ENCODE measurements around the gene ABHD2. TPM values are rescaled to one million over a fixed set of nuclear protein-coding genes. Genes with fewer than 3 reads are reported as not detected.

ABHD2 gene
- total RNA-seq, 2 donors from 2014 or later = 100 to 112 TPM

DNA sequence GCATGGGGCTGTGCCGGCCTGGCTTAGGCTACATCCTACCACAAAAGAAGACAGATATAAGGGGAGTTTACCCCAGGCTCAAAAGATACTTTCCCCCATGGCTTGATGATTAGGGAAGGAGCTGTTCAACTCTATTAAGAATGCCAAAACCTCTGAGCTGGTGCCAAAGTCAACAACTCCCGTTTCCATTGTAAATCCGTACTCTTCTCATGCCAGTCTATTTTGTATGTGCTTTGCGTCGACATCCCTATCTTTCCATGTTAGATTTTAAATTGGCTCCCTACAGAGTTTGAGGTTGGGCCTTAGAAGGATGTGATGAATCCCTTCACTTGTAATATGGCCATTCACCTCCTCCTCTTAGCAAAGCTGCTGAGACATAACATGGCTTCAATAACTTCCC, 86.2 kb downstream of the ABHD2 start:
- DNase-seq (no peak), ATAC-seq (no peak)
- intact Hi-C loops (cut with DNase I, micrococcal nuclease) = loop anchor here in 1 of 2 donors (10.0 kb wide), 2 partner anchors 240 to 270 kb away; no protein-coding TSS in a partner anchor

DNA sequence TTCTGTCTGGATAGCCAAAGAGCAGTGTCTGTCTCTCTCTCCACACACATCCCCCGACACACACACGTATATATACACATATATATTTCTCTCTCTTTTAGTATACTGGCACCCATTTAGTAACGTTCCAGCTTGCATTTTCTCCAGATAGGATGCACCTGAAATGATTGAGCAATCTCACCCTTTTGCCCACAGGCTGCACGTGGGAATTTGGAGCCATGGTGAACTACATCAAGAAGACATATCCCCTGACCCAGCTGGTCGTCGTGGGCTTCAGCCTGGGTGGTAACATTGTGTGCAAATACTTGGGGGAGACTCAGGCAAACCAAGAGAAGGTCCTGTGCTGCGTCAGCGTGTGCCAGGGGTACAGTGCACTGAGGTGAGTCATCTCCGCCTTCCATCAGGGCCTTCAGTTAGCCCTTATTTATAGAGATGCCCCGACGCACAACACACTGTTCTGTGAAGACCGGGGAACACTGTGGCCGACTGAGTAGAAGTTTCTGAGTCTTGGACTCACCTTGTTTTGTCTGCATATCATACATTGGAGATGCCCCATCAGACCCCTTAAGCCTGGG, 87.4 kb downstream of the ABHD2 start:
- DNase-seq = no peak
- intact Hi-C loops (cut with DNase I, micrococcal nuclease) = loop anchor here in 1 of 2 donors (2.0 to 10.0 kb wide), 3 partner anchors 119 to 271 kb away; no protein-coding TSS in a partner anchor
- no peak for ATAC-seq

DNA sequence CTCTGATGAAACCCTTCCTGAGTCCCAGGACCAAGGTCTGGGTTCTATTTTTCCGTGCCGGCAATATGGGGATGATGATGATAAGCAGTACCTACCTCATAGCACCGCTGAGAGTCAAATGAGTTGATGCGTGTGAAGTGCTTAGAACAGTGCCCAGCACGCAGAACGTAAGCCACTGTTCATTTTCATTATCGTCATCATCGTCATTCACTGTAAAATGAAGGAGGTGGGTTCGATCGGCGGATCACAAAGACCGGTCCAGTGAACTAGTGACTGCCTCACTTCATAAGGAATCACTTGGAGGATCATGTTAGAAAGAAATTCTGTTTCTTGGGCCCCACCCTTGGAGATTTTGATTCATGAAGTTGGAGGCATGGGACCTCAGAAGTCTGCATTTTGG, 88.9 kb downstream of the ABHD2 start:
- intact Hi-C loops (cut with DNase I, micrococcal nuclease) = loop anchor here in 1 of 2 donors (2.0 to 10.0 kb wide), 3 partner anchors 120 to 272 kb away; no protein-coding TSS in a partner anchor
- ATAC-seq = no peak

DNA sequence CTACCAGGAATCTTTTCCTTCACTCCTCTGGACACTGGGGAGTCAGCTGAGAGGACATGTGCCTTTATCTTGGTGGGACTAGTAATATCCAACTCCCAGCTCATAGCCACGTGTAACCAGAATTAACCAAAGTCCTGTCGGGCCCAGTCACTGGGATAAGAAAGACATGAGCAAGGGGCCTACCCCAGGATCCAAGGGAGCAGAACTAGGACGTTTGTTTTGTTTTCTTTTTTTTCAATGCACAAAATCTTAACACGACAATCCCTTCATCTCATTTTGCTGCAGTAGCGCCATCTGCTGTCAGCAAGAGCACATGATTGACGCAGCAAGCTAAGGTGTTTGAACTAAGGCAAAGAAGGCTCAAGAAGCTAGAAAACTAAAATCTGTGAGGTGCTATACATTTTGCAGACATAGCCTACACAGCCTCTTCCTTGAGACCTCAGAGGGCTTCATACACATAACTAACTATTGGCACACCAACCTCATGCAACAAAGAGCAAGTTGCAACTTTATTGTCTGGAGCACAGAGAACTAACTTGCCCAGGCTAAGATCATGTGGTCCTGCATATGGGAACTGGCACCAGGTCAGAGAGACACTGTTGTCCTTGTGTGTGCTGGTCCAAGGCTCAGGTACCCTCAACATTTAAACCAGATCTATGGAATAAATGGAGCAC, 89.5 kb downstream of the ABHD2 start:
- intact Hi-C loops (cut with DNase I, micrococcal nuclease) = loop anchor here in 1 of 2 donors (2.0 to 10.0 kb wide), 3 partner anchors 121 to 273 kb away; no protein-coding TSS in a partner anchor
- peak; percentile 67 for ATAC-seq
- peak; percentile 34 to 69 for DNase-seq

More for the DNA sequence above, 88.9 kb downstream of the ABHD2 start:
- no peak for DNase-seq

DNA sequence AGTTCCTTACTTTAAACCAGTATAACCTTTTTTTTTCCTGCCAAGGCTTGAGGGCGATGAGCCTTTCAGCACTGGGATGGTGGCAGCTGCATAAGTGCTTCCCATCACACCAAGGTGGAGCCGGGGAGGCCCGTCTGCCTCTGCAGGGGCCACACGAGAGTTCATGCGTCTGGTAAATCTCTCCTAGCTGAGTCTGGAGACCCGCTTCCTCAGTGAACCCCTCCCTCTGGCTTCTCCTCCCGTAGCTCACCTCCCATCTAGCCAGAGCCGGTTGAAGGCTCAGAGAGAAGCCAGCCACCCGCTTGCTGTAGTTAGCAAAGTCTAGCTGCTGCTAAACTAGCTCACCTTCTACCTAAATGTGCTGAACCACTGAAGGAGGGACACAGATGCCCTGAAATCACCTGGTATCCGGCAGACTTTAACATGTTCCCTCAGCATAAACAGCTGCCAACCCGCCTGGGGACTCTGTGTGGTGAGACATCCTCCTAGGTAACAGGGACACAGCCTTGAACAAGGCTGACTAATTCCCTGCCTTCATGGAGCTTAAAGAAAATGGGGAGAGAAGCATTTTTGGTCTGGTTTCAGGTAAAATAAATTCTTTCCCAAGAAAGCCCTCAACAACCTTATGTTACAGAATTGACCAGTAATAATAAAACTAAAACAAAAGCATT, 90.2 kb downstream of the ABHD2 start:
- intact Hi-C loops (cut with DNase I, micrococcal nuclease) = loop anchor here in 1 of 2 donors (10.0 kb wide), 2 partner anchors 244 to 274 kb away; no protein-coding TSS in a partner anchor
- DNase-seq = no peak
- ATAC-seq = no peak

DNA sequence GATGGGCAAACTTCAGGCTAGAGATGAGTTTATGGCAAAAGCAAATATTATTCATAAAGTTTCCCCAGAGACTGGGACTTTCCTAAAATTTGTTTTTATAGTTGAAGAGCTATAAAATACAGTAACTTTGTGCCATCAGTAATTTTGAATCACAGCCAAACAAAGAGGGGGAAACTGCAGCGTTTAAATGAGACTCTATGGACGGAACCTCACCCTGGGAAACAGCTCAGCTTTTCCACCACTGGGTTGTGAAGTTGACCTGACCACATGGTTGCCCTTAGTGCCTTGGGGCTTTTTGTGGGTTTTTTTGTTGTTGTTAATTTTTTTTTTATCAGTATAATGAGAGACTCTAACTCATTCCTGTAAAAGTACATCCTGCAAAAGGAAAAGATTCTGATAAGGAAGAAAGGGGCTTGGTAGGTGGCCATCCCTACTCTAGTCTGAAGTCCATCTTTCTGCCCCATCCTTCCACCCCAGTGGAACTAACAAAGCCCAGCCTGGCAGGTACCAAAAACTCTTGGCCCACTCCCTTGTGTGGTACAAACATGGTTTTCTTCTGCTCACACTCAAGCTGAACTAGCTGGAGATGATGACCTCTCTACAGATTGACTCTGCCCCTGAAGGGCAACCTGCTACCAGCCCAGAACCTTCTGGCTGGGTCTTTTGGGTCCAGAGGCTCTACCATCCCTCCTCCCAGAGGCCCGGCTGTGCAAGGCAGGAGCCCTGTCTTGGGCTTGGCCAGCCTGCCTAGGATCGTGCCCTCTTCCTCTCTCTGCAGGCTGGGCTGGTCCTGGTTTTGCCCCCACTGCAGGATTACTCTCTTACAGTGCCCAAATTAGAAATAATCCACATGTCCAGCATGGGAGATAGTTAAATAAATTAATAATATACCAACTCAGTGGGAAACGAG, 92.0 kb downstream of the ABHD2 start:
- intact Hi-C loops (cut with DNase I, micrococcal nuclease) = loop anchor here (10.0 kb wide), 3 partner anchors 125 to 275 kb away; no protein-coding TSS in a partner anchor
- DNase-seq (no peak), ATAC-seq (no peak)

DNA sequence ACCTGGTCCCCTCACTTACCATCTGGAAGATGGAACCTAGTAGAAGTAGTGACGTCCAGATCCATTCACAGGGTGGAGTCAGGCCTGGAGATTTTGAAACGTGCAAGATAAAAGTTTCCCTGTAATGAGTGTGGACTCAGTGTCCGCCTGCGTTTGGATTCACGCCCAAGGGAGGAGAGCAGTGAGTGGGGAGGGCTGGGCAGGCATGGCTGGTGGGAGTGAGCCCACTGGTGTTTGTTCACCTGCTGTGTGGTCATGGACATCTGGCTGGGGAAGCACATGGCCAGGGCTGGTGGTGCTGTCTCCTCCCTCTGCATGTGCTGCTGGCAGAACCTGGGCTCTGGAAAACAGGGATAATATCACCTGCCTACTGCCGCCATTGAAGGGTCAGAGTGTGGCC, 96.1 kb downstream of the ABHD2 start:
- DNase-seq (no peak), ATAC-seq (peak; percentile 77)
- intact Hi-C loops (cut with DNase I, micrococcal nuclease) = loop anchor here in 1 of 2 donors (10.0 kb wide), 1 partner anchor 130 kb away; no protein-coding TSS in a partner anchor

DNA sequence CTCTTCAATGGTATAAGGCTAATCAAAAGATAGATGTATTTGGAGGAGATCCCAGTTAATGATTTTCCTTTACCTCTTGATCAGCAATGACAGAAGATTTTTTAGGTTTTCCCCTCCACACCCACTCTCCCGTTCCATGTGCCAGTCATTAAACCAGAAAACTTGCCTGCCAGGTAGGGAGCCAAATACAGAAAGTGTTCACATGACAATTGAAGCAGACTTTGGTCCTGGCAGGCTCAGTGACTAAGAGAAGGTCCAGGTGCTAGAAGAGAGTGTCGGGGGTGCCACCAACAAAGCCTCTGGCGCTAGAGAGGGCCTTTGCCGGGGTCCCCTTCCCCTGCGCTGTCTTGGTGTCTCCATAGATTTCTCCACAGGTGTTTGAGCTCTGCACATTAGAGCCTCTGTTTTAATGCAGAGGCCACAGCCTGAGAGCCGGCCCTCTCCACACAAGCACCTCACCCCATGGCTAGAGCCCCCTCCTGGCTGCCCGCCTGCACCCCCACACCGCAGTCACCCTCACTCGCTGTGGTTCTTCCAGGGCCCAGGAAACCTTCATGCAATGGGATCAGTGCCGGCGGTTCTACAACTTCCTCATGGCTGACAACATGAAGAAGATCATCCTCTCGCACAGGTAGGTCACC, 96.8 kb downstream of the ABHD2 start:
- DNase-seq (no peak), ATAC-seq (peak; percentile 32)
- intact Hi-C loops (cut with DNase I, micrococcal nuclease) = loop anchor here in 1 of 2 donors (10.0 kb wide), 1 partner anchor 130 kb away; no protein-coding TSS in a partner anchor

DNA sequence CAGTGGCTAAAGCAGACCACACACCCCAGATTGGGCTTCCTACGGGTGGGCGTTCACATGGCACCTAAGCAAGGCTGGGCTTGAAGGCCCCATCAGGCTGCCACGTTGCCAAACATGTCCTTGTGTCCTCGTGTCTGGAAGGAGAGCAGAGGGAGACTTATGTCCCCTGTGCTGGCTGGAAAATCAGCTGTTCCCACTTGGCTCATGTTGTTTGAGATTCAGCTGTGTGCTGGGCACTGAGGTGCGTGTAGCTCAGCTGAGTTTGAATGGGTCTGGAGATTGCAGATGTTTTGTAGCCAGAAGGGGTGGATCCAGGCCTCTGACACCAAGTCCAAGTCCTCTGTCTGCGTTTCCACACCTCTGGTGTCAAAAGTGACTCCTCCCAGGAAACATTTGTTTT, 98.5 kb downstream of the ABHD2 start:
- ATAC-seq (no peak), DNase-seq (no peak)
- intact Hi-C loops (cut with DNase I, micrococcal nuclease) = loop anchor here in 1 of 2 donors (10.0 kb wide), 1 partner anchor 132 kb away; no protein-coding TSS in a partner anchor

DNA sequence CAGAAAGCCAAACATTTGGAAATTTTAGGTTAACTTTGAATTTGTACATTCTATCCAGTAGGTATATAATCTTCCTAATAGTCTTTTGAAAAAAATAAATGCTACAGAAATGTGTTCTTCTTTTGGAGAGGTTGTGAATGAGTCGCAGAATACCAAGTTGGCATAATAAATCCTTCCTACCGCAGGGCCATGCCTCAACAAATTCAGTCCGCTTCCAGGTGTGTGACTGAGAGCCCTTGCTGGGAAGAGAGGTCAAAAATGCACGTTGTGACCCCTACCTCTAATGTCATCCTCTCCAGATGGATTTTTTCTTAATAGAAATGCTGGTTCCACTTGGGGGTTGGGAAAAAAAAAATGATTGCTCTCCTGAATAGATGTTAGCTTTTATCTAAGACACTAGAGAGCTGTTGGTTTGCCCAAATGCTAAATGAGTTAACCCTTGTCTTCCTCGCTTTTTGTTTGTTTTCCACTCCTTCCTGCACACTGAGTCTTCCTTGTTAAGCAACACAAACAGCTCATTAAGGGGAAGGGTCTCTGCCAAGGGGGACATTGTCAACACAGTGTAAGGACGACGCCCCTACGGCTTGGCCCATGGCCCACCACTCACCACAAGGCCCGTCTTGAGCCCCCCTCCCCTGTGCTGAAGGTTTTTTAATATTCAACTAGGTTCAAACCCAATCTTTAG, 99.2 kb downstream of the ABHD2 start:
- intact Hi-C loops (cut with DNase I, micrococcal nuclease) = loop anchor here in 1 of 2 donors (10.0 kb wide), 1 partner anchor 133 kb away; no protein-coding TSS in a partner anchor
- DNase-seq (no peak), ATAC-seq (no peak)

DNA sequence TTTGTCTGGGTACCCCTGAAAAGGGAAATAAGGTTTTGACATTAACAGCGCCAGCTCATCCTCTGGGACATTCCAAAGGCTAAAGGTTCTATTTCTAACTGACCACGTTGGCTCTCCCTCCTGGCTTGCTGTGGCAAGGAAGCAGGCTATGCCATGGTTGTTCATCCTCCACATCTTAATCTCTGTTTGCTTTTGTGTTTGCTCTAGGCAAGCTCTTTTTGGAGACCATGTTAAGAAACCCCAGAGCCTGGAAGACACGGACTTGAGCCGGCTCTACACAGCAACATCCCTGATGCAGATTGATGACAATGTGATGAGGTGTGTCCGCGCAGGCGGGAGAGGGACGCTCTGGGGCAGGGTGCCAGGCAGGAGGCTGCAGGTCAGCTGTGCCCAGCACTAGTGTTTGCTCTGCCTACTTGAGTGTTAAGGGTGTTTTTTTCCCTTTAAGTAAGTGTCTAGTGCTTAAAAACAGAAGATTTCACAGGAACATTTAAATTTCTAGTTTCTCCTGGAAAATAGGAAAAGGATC, 99.8 kb downstream of the ABHD2 start:
- no peak for ATAC-seq
- no peak for DNase-seq
- intact Hi-C loops (cut with DNase I, micrococcal nuclease) = loop anchor here in 1 of 2 donors (10.0 kb wide), 1 partner anchor 133 kb away; no protein-coding TSS in a partner anchor

DNA sequence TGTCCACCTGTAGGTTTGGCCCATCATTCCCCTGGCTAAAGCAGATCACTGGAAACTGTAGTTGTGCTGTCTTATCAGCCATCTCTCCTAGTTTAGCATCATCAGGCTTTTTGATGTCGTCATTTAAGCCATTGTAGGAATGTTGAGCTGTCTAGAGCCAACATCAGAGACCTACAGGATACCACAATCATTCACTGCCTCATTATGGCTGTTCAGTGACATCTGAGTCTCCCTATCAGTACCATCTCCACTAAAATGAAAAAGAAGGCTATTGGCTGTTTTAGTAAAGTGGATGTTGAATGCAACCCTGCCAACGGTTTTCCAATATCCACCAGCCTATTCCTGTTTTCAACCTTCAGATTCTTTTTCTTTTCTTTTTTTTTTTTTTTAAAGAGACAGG, 103.9 kb downstream of the ABHD2 start:
- DNase-seq (no peak), ATAC-seq (no peak)
- intact Hi-C loops (cut with DNase I, micrococcal nuclease) = no loop called here

DNA sequence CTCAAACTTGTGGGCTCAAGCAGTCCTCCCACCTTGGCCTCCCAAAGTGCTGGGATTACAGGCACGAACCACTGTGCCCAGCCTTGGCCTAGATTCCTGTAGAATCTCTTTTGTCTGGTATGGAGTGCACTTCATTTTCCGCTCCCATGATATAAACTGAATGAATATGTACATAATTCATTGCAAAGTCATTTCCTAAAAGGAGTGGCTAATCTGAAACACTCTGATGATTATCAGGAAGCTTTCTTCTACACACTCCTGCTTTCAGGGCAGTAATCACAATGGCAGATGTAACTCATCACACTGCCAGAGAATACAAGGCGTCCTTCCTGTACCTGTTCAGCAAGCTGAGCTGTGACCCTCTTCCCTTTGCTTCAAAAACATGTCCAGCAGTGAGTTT, 104.5 kb downstream of the ABHD2 start:
- no peak for DNase-seq
- ATAC-seq = no peak
- intact Hi-C loops (cut with DNase I, micrococcal nuclease) = no loop called here

DNA sequence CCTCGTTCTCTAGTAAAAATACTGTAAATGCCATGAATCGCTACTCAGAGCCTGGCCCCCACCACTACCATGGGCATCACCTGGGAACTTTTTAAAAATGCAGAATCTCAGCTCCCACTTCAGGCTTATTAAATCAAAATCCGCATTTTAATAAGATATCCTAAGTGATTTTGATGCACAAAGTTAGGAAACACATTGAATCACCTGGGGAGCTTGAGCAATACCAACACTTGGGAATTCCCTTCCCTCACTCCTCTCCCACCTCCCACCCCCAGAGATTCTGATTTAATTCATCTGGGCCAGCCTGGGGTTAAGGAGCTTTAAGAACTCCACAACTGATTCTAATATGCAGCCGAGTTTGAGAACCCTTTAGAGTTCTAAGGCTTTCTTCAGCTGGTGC, 106.4 kb downstream of the ABHD2 start:
- no peak for DNase-seq
- no peak for ATAC-seq
- intact Hi-C loops (cut with DNase I, micrococcal nuclease) = no loop called here

DNA sequence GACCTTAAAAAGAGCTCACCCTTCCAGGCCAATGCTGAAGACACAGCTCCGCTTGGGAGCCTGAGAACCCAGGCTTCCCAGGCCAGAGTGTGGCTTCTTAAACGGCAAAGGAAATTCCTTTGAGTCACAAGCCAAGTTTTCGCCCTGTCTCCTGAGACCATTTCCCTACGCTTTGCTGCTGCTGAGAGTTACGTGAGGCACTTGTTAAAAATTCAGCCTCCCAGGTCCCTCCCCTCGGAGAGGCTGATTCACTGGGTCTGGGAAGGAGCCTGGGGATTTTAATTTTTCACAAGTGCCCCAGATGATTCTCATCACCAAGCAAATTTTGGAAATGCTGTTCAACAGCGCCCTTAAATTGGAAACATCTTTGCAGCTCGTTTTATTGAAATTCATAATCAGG, 107.6 kb downstream of the ABHD2 start:
- no peak for DNase-seq
- intact Hi-C loops (cut with DNase I, micrococcal nuclease) = no loop called here
- ATAC-seq = no peak

DNA sequence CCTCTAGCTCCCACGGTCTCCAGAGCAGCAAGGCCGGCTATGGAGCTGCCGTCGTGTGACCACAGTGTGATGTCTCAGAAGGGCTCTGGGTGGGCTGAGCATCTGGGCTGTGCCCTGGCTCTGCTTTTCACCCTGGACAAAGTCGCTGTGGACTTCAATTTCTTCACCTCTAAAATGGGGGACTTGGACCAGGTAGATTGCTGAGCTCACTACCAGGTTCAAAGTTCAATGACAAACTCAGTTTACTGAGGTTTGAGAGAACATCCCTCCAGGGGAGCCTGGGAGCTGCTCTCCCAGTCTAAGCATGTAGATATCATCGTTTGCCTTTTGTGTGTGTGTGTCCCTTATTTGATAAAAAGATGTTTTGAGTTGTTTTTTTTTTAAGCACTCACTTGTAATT, 108.0 kb downstream of the ABHD2 start:
- DNase-seq (no peak), ATAC-seq (no peak)
- intact Hi-C loops (cut with DNase I, micrococcal nuclease) = no loop called here

DNA sequence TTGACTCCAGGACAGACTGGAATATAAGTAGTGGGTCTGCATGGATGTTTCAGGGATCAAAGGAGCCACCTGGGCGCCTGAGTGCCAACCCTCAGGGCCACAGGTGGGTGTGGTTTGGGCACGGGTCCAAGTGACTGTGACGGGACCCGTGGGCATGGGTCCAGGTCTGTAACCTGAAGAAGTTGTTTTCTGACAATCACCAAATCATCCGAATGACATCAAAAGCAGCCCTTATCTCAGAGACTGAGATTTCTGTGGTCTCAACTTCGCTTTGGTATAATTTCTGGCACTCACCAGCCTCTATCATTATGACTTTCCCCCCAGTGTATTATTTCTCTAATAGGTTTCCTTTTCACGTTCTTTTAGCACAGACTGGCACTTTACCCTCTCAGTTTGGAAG, 108.7 kb downstream of the ABHD2 start:
- ATAC-seq = peak; percentile 23
- intact Hi-C loops (cut with DNase I, micrococcal nuclease) = no loop called here
- DNase-seq = peak in 1 of 2 donors; percentile 25

Measured in left colon (tissue), 2 donors.